ENCODE results near the gene HSPG2.

Gene HSPG2

DNA sequence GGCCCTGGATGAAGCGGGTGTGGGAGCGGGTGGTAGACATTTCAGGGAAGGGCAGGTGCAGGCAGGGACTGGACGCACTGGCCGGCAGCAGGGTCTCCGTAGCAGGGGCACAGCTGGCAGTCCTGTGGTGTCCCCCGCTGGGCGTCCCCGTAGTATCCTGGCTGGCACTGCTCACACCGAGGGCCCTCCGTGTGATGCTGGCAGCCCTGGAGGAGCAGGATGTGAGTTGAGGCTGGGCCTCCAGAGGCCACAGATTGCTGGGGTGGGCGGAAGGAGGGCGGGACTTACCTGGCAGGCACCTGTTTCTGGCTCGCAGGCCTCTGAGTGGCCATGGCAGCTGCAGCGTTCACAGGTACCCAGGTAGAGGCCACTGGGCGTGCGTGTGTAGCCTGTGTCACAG lies 62.8 kb downstream of the HSPG2 start:
- no peak for DNase-seq (ENCODE audit: low read depth)
- no peak overlapping the region for H3K4me3 ChIP-seq (ENCODE audit: low read depth, low read length)
- TF ChIP-seq, protein P1, sequence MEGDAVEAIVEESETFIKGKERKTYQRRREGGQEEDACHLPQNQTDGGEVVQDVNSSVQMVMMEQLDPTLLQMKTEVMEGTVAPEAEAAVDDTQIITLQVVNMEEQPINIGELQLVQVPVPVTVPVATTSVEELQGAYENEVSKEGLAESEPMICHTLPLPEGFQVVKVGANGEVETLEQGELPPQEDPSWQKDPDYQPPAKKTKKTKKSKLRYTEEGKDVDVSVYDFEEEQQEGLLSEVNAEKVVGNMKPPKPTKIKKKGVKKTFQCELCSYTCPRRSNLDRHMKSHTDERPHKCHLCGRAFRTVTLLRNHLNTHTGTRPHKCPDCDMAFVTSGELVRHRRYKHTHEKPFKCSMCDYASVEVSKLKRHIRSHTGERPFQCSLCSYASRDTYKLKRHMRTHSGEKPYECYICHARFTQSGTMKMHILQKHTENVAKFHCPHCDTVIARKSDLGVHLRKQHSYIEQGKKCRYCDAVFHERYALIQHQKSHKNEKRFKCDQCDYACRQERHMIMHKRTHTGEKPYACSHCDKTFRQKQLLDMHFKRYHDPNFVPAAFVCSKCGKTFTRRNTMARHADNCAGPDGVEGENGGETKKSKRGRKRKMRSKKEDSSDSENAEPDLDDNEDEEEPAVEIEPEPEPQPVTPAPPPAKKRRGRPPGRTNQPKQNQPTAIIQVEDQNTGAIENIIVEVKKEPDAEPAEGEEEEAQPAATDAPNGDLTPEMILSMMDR (IDR thresholded peaks at IDR 0.05; ENCODE audit: low read depth, low read length, missing control alignments): no peak
- in situ Hi-C loops (cut with HindIII; ENCODE audit: low sequenced_read_pairs): no loop called here

DNA sequence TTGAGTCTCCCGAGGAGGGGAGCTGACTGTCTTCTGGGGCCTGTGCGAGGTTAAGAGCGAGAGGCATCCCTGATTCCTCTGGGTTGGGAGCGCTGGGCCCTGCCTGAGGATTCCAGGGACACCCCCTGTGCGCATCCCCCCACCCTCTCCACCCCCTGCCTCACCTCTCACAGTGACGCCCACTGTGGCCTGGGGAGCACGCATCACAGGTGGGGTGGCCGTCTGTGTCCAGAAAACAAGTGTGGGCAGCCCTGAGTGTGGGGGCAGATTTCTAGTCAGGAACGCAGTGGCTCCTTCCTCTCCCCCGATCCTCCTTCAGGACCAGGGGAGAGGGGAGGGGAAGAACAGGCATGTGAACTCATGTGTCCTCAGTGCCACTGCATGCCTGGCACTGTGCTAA lies 63.3 kb downstream of the HSPG2 start:
- no peak for DNase-seq (ENCODE audit: low read depth)
- H3K4me3 ChIP-seq (ENCODE audit: low read depth, low read length): no peak overlapping the region
- TF ChIP-seq, protein P1 (IDR thresholded peaks at IDR 0.05; ENCODE audit: low read depth, low read length, missing control alignments): no peak
- in situ Hi-C loops (cut with HindIII; ENCODE audit: low sequenced_read_pairs): no loop called here

- no peak overlapping the region for H3K4me3 ChIP-seq (ENCODE audit: low read depth, low read length)
These were observed 63.9 kb downstream of the HSPG2 start for GRCh38 chr1:21873174-21873573.

DNA sequence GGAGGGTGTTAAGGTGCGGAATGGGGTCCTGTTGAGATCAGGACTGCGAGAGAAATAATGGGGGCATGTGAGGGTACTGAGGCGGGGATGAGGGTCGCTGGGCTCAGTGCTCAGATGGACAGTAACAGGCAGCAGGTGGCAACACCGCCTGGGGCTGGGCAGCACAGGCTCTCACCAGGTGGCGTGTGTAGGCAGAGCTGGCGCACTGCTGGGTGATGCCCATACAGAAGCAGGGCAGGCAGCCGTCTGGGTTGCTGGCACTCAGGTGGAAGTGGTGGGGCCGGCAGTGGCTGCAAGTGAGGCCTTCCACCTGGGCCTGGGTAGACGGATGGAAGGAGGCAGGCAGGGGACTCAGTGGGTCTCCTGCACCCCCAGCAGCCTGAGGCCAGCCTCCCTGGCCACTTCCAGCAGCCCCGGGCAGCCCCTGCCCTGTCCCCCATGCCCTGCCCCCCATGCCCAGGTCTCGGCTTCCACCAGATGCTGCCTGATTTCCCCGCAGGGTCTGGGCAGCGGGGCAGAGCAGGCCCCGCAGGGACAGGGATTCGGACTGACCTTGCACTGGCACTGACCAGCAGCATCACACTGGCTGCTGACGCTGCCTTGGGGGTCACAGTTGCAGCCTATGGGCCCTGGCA lies 64.5 kb downstream of the HSPG2 start:
- in situ Hi-C loops (cut with HindIII; ENCODE audit: low sequenced_read_pairs): no loop called here
- H3K4me3 ChIP-seq (ENCODE audit: low read depth, low read length): no peak overlapping the region
- TF ChIP-seq, protein P1 (IDR thresholded peaks at IDR 0.05; ENCODE audit: low read depth, low read length, missing control alignments): no peak
- DNase-seq (ENCODE audit: low read depth): no peak

More at GRCh38 chr1:21873174-21873573, 63.9 kb downstream of the HSPG2 start:
- in situ Hi-C loops (cut with HindIII; ENCODE audit: low sequenced_read_pairs): no loop called here
- no peak for DNase-seq (ENCODE audit: low read depth)
- TF ChIP-seq, protein P1 (IDR thresholded peaks at IDR 0.05; ENCODE audit: low read depth, low read length, missing control alignments): no peak

DNA sequence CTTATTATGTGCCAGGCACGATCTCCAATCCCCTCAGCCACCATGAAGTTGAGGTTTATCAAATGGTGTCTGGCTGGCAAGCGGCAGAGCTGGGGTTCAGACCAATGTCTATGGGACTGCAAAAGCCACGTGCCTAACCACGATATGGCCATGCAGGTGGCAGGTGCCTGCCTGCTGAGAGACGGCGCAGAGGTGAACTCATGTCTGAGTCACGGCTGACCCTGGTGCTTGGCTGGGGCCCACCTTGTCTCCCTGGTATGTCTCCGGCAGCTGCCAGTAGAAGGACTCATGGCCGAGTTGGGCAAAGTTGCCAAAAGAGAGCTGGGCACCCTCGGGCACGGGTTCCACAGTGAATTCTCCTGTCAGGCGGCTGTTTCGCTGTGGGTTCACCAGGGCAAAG lies 65.2 kb downstream of the HSPG2 start:
- TF ChIP-seq, protein P1 (IDR thresholded peaks at IDR 0.05; ENCODE audit: low read depth, low read length, missing control alignments): no peak
- DNase-seq (ENCODE audit: low read depth): no peak
- in situ Hi-C loops (cut with HindIII; ENCODE audit: low sequenced_read_pairs): no loop called here
- no peak overlapping the region for H3K4me3 ChIP-seq (ENCODE audit: low read depth, low read length)

DNA sequence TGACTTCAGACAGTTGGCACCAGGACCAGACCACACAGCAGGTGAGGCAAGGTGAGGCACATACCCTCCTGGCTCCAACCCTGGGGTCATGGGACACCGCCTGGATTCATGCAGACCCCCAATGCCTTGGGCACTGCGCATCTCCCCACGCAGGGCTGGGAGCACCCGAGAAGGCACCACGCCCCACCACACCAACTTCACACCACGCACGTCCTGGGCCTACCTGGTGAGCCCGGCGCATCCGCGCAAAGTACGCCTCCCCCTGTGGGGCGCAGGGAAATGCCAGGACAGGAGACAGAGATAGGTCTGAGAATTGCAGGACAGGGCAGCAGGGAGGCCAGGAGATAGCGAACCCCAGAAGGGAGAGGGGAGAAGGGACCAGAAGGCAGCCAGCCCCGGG lies 66.5 kb downstream of the HSPG2 start:
- no peak overlapping the region for H3K4me3 ChIP-seq (ENCODE audit: low read depth, low read length)
- no peak for DNase-seq (ENCODE audit: low read depth)
- in situ Hi-C loops (cut with HindIII; ENCODE audit: low sequenced_read_pairs): no loop called here
- TF ChIP-seq, protein P1 (IDR thresholded peaks at IDR 0.05; ENCODE audit: low read depth, low read length, missing control alignments): no peak

Measured in astrocyte of the cerebellum (primary cell).